GM20431 (cell line): ENCODE measurements around the gene NNMT.

ENCODE experiments used
- in situ Hi-C: fragments of 300-500 bp; cut with MseI, MboI; formaldehyde crosslinking; loops from one replicate; pipeline ENCODE4 v1.15.0; 2020; ENCODE audit warnings: low sequenced_read_pairs; ENCODE audit not compliant: unreplicated experiment

Gene NNMT

GRCh38 chr11:114280696-114281095 is 15.5 kb upstream of the NNMT start:
- in situ Hi-C loops = no loop called here

- in situ Hi-C loops = no loop called here
Observed at GRCh38 chr11:114281388-114281956, 14.7 kb upstream of the NNMT start.

GRCh38 chr11:114282488-114282887 is 13.7 kb upstream of the NNMT start:
- in situ Hi-C loops = no loop called here

- in situ Hi-C loops = no loop called here
Observed at GRCh38 chr11:114283422-114283821, 12.8 kb upstream of the NNMT start.

GRCh38 chr11:114284021-114284420 is 12.2 kb upstream of the NNMT start:
- in situ Hi-C loops = no loop called here

GRCh38 chr11:114284914-114285313 is 11.3 kb upstream of the NNMT start:
- in situ Hi-C loops = no loop called here

GRCh38 chr11:114285599-114285998 is 10.6 kb upstream of the NNMT start:
- in situ Hi-C loops = no loop called here

- in situ Hi-C loops = no loop called here
Observed at GRCh38 chr11:114286229-114286628, 10.0 kb upstream of the NNMT start.

- in situ Hi-C loops = no loop called here
Observed at GRCh38 chr11:114287154-114287553, 9.0 kb upstream of the NNMT start.

- in situ Hi-C loops = no loop called here
Observed at GRCh38 chr11:114288136-114288535, 8.1 kb upstream of the NNMT start.

- in situ Hi-C loops = no loop called here
Observed at GRCh38 chr11:114289779-114290178, 6.4 kb upstream of the NNMT start.

GRCh38 chr11:114290503-114291235 is 5.5 kb upstream of the NNMT start:
- in situ Hi-C loops = no loop called here

GRCh38 chr11:114291381-114291780 is 4.8 kb upstream of the NNMT start:
- in situ Hi-C loops = no loop called here

- in situ Hi-C loops = no loop called here
Observed at GRCh38 chr11:114291842-114292680, 4.1 kb upstream of the NNMT start.

- in situ Hi-C loops = no loop called here
Observed at GRCh38 chr11:114293201-114293711, 2.9 kb upstream of the NNMT start.

- in situ Hi-C loops = no loop called here
Observed at GRCh38 chr11:114296605-114297372, 590 bp downstream of the NNMT start.

GRCh38 chr11:114297806-114298709 is 1.9 kb downstream of the NNMT start:
- in situ Hi-C loops = no loop called here

- in situ Hi-C loops = no loop called here
Observed at GRCh38 chr11:114298710-114299109, 2.5 kb downstream of the NNMT start.

- in situ Hi-C loops = no loop called here
Observed at GRCh38 chr11:114301088-114301487, 4.9 kb downstream of the NNMT start.
